ENCODE data around the gene KIAA1549. TPM values are rescaled to one million over a fixed set of nuclear protein-coding genes. Genes with fewer than 3 reads are reported as not detected.

Gene KIAA1549
- total and polyA plus RNA-seq, 12 donors = 0.49 to 2.1 (median 1.6) TPM

GRCh38 chr7:138869353-138869752 is 111.8 kb downstream of the KIAA1549 start:
- no peaks in the 10 kb centered on the region for H3K4me1 ChIP-seq
- TF ChIP-seq CTCF (IDR thresholded peaks at IDR 0.05) = no peak
- intact Hi-C loops (cut with DNase I) = no loop called here
- no peak overlapping the region for H3K4me3 ChIP-seq
- no peaks in the 10 kb centered on the region for H3K27me3 ChIP-seq
- ATAC-seq (no peak), DNase-seq (no peak)
- H3K36me3 ChIP-seq = peaks cover 0 to 38% (median 0%) of the 10 kb centered on the region in 9 donors
- WGBS, 2 donors = 98 to 99% methylated on average over 30 of the region's 30 CpGs
- H3K9me3 ChIP-seq = no peaks in the 10 kb centered on the region
- no peak overlapping the region for H3K27ac ChIP-seq

- Histone ChIP-seq H3K4me3 (no peak overlapping the region), H3K27ac (no peak overlapping the region), H3K36me3 (peaks cover 0 to 38% (median 0%) of the 10 kb centered on the region in 9 donors), H3K4me1 (no peaks in the 10 kb centered on the region), H3K27me3 (no peaks in the 10 kb centered on the region), H3K9me3 (no peaks in the 10 kb centered on the region)
- no peak for TF ChIP-seq CTCF (IDR thresholded peaks at IDR 0.05)
- 92 to 98% methylated on average over 14 of the region's 14 CpGs for WGBS, 2 donors
- ATAC-seq (no peak), DNase-seq (no peak)
- intact Hi-C loops (cut with DNase I) = no loop called here
Observed at GRCh38 chr7:138868711-138869110, 112.5 kb downstream of the KIAA1549 start.

DNA sequence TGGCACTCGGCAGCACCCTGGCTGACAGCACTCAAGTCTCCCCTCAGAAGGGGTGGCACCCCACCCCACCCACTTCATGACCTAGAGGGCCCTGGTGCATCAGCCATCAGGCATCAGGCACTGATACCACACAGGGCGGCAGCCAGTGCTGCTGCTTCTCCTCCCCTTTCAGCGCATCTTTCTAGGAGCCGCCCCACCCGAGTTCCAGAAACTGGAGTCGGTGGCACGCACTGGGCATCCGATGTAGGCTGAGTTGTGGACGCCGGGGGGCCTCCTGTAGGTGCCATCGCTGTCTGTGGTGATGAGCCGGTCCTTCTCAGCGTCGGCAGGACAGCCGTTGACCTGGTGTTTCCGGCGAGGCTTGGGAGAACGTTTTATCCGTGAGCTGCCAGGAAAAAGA is 113.4 kb downstream of the KIAA1549 start:
- DNase-seq (no peak), ATAC-seq (no peak)
- Histone ChIP-seq H3K9me3 (no peaks in the 10 kb centered on the region), H3K4me1 (no peaks in the 10 kb centered on the region), H3K36me3 (peaks cover 0 to 38% (median 0%) of the 10 kb centered on the region in 9 donors), H3K27me3 (no peaks in the 10 kb centered on the region), H3K27ac (no peak overlapping the region), H3K4me3 (no peak overlapping the region)
- intact Hi-C loops (cut with DNase I) = no loop called here
- WGBS, 2 donors = 95% methylated on average over 19 of the region's 19 CpGs
- TF ChIP-seq CTCF (IDR thresholded peaks at IDR 0.05) = no peak

- WGBS, 2 donors = 95% methylated on average over 9 of the region's 9 CpGs
- H3K27me3 ChIP-seq = no peaks in the 10 kb centered on the region
- no peak for TF ChIP-seq CTCF (IDR thresholded peaks at IDR 0.05)
- intact Hi-C loops (cut with DNase I) = no loop called here
- no peak overlapping the region for H3K27ac ChIP-seq
- H3K36me3 ChIP-seq = peaks cover 0 to 38% (median 0%) of the 10 kb centered on the region in 9 donors
- ATAC-seq = no peak
- H3K9me3 ChIP-seq = no peaks in the 10 kb centered on the region
- H3K4me1 ChIP-seq = no peaks in the 10 kb centered on the region
- DNase-seq = no peak
- H3K4me3 ChIP-seq = no peak overlapping the region
Observed at GRCh38 chr7:138866353-138866752, 114.8 kb downstream of the KIAA1549 start.
